ENCODE results near the gene CYP2B6. TPM values are rescaled to one million over a fixed set of nuclear protein-coding genes. Genes with fewer than 3 reads are reported as not detected.
"Not testable (repeated sequence)": the region's sequence is repeated elsewhere in the genome, so short reads cannot be mapped to it uniquely, and the experiment has no call there.

CYP2B6 gene
- total RNA-seq, 2 donors from 2014 or later, result not detected

- Histone ChIP-seq H3K9me3 (no peaks in the 10 kb centered on the region), H3K4me1 (no peaks in the 10 kb centered on the region), H3K36me3 (replicated peaks in 1 of 2; ENCODE audit: insufficient read depth in 1 of 2, low read depth in 2 of 2) (no peaks in the 10 kb centered on the region), H3K4me3 (no peak overlapping the region), H3K27me3 (no peaks in the 10 kb centered on the region), H3K27ac (no peak overlapping the region)
- DNase-seq, result no peak
- no peak for ATAC-seq
- intact Hi-C loops (cut with DNase I), result no loop called here
- whole genome bisulfite sequencing, 2 donors, result 57% methylated on average over 6 of the region's 6 CpGs
- TF ChIP-seq CTCF (IDR thresholded peaks at IDR 0.05), result no peak
- no peak for TF ChIP-seq POLR2A (IDR thresholded peaks at IDR 0.05)
Measured at GRCh38 chr19:41027273-41027967, 36.3 kb downstream of the CYP2B6 start.

DNA sequence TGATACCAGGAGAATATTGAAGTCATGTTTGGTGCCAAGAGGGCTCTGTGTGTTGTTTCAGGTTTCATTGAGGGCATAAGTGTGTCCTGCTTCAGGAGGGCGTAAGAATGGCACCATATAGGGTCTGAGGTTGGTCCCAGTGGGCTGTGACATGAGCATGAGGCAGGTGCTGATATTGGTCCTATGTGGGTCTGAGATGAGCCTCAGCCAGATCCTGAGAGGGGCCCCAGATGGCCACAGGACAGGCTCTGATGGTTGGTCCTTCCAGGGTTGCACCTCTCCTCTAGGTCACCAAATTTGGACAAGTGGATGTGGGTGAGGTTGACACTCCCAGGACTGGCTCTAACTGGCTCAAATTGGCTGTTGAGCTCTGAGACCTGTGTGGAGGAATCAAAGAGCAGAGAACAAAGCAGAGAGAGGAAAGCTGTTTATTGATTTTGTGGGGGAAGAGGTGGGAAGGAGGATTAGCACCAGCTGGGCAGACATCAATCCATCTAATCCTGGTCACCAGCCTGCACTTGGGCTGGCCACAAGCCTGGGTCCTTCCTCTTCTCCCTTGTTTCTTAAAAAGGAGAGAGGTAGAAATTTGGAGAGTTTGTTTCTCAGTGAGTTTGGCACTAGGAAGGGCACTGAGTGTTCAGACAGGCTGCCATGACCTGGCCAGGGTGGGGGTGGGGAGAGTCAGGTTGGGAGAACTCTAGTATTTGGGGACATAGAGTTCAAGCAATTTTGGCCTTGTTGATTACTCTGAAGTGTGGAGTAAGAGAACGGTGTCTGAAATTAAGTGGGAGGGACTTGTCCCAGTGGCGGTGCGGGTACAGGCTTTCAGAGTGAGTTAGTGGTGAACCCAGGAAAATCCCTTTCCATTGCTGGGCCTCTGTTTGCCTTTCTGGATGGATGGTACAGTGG is 38.7 kb downstream of the CYP2B6 start:
- DNase-seq (no peak), ATAC-seq (no peak)
- H3K4me3 ChIP-seq, result no peak overlapping the region
- TF ChIP-seq CTCF (IDR thresholded peaks at IDR 0.05), result no peak
- no peaks in the 10 kb centered on the region for H3K27me3 ChIP-seq
- no peaks in the 10 kb centered on the region for H3K9me3 ChIP-seq
- H3K27ac ChIP-seq, result no peak overlapping the region
- intact Hi-C loops (cut with DNase I), result no loop called here
- no peaks in the 10 kb centered on the region for H3K4me1 ChIP-seq
- no peaks in the 10 kb centered on the region for H3K36me3 ChIP-seq (replicated peaks in 1 of 2; ENCODE audit: insufficient read depth in 1 of 2, low read depth in 2 of 2)
- WGBS, 2 donors, result 78 to 84% methylated on average over 4 of the region's 4 CpGs

DNA sequence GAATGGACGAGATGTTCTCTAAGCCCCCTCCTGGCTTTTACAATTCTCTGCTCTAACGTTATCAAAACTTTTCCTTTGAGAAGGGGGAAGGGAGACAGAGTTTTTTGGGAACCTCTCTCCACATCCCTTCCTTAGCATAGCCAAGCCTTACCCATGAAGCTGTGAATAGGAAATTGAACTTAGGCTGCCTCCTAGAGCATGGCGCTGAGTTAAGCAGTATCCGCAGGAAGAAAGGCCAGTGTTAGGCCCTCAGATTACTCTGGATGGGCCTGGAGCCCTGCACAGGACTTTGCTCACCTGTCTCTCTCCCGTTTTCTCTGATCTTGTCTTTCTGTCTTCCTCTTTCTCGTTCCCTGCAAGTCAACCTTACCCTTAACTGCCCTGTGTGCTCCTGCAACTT is 39.6 kb downstream of the CYP2B6 start:
- Histone ChIP-seq H3K27me3 (no peaks in the 10 kb centered on the region), H3K4me3 (no peak overlapping the region), H3K36me3 (replicated peaks in 1 of 2; ENCODE audit: insufficient read depth in 1 of 2, low read depth in 2 of 2) (no peaks in the 10 kb centered on the region), H3K4me1 (no peaks in the 10 kb centered on the region), H3K9me3 (no peaks in the 10 kb centered on the region), H3K27ac (no peak overlapping the region)
- no peak for TF ChIP-seq CTCF (IDR thresholded peaks at IDR 0.05)
- no peak for ATAC-seq
- no peak for DNase-seq
- intact Hi-C loops (cut with DNase I), result no loop called here
- 47 to 53% methylated on average over 6 of the region's 6 CpGs for WGBS, 2 donors

DNA sequence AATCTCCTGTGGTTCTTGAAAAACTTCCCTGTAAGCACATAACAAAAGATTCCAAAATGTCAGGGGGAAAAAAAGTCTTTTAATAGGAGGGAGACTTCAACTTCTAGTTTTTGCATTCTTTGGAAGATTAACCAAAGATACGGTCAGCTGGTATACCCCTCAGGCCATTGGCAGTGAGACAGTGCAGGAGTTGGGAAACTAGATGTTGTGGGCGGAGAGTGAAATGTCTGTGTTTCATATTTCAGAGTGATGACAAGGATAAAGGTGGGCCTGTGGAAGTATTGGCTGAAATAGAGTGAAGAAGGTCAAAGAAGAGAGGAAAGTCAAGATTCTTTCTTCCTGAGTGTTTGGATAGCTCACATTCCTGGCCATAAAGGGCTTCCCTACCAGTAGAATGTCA is 40.8 kb downstream of the CYP2B6 start:
- WGBS, 2 donors, result 0 to 60% methylated on average over 2 of the region's 2 CpGs
- H3K4me3 ChIP-seq, result no peak overlapping the region
- H3K4me1 ChIP-seq, result no peaks in the 10 kb centered on the region
- ATAC-seq (no peak), DNase-seq (no peak)
- no peaks in the 10 kb centered on the region for H3K27me3 ChIP-seq
- TF ChIP-seq CTCF (IDR thresholded peaks at IDR 0.05) (no peak), POLR2A (IDR thresholded peaks at IDR 0.05) (no peak)
- no peak overlapping the region for H3K27ac ChIP-seq
- H3K36me3 ChIP-seq (replicated peaks in 1 of 2; ENCODE audit: insufficient read depth in 1 of 2, low read depth in 2 of 2), result no peaks in the 10 kb centered on the region
- intact Hi-C loops (cut with DNase I), result no loop called here
- no peaks in the 10 kb centered on the region for H3K9me3 ChIP-seq

DNA sequence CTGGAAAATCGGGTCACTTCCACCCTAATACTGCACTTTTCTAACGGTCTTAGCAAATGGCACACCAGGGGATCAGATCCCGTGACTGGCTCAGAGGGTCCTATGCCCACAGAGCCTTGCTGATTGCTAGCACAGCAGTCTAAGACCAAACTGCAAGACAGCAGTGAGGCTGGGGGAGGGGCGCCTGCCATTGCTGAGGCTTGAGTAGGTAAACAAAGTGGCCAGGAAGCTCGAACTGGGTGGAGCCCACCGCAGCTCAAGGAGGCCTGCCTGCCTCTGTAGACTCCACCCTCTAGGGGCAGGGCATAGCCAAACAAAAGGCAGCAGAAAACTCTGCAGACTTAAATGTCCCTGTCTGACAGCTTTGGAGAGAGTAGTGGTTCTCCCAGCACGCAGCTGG is 42.2 kb downstream of the CYP2B6 start:
- H3K4me1 ChIP-seq; DNase-seq; intact Hi-C loops (cut with DNase I); H3K9me3 ChIP-seq; H3K27me3 ChIP-seq; H3K27ac ChIP-seq; ATAC-seq; H3K36me3 ChIP-seq (replicated peaks in 1 of 2; ENCODE audit: insufficient read depth in 1 of 2, low read depth in 2 of 2); H3K4me3 ChIP-seq: not testable (repeated sequence)
- WGBS, 2 donors, result 46 to 57% methylated on average over 3 to 7 of the region's 7 CpGs

Measured in body of pancreas (tissue), 4 donors.